ENCODE results near the gene PDE9A.

The PDE9A gene

GRCh38 chr21:42745511-42746239, 92.3 kb downstream of the PDE9A start:
- Histone ChIP-seq H3K36me3 (replicated peaks; ENCODE audit: insufficient read depth, low read length) (no peaks in the 10 kb centered on the region), H4K20me1 (ENCODE audit: insufficient read depth, low read length) (no peaks in the 10 kb centered on the region), H3K4me3 (ENCODE audit: low read length) (no peak overlapping the region), H3K4me2 (ENCODE audit: low read depth, low read length) (no peak overlapping the region), H3K27ac (ENCODE audit: low read length) (no peak overlapping the region), H3K27me3 (replicated peaks; ENCODE audit: insufficient read depth, low read length) (peaks cover 100% of the 10 kb centered on the region), H3F3A (ENCODE audit: insufficient read depth, low read length) (no peaks in the 10 kb centered on the region), H3K9ac (ENCODE audit: low read length) (no peak overlapping the region), H3K9me3 (replicated peaks; ENCODE audit: insufficient read depth, low read length) (no peaks in the 10 kb centered on the region), H3K4me1 (ENCODE audit: low read length) (no peaks in the 10 kb centered on the region), H3K9me2 (replicated peaks; ENCODE audit: insufficient read depth, low read length) (no peaks in the 10 kb centered on the region), H3K79me2 (ENCODE audit: low read length) (no peaks in the 10 kb centered on the region), H2AFZ (ENCODE audit: low read length) (no peak overlapping the region)
- no peak for DNase-seq
- TF ChIP-seq EZH2 (optimal IDR thresholded peaks at IDR 0.05; ENCODE audit: low read depth, low read length) (peak; percentile 50), CTCF (IDR thresholded peaks at IDR 0.05; ENCODE audit: low read length) (no peak), EZH2phosphoT487 (IDR thresholded peaks at IDR 0.05; ENCODE audit: low read length) (no peak)

- H3K9me3 ChIP-seq (replicated peaks; ENCODE audit: insufficient read depth, low read length) = no peaks in the 10 kb centered on the region
- no peak overlapping the region for H3K9ac ChIP-seq (ENCODE audit: low read length)
- H4K20me1 ChIP-seq (ENCODE audit: insufficient read depth, low read length) = no peaks in the 10 kb centered on the region
- H3K4me2 ChIP-seq (ENCODE audit: low read depth, low read length) = no peak overlapping the region
- H3F3A ChIP-seq (ENCODE audit: insufficient read depth, low read length) = no peaks in the 10 kb centered on the region
- TF ChIP-seq EZH2 (optimal IDR thresholded peaks at IDR 0.05; ENCODE audit: low read depth, low read length) = no peak
- TF ChIP-seq EZH2phosphoT487 (IDR thresholded peaks at IDR 0.05; ENCODE audit: low read length) = no peak
- no peak for TF ChIP-seq CTCF (IDR thresholded peaks at IDR 0.05; ENCODE audit: low read length)
- H3K79me2 ChIP-seq (ENCODE audit: low read length) = no peaks in the 10 kb centered on the region
- no peaks in the 10 kb centered on the region for H3K36me3 ChIP-seq (replicated peaks; ENCODE audit: insufficient read depth, low read length)
- DNase-seq = no peak
- H3K9me2 ChIP-seq (replicated peaks; ENCODE audit: insufficient read depth, low read length) = no peaks in the 10 kb centered on the region
- no peak overlapping the region for H3K27ac ChIP-seq (ENCODE audit: low read length)
- peaks cover 100% of the 10 kb centered on the region for H3K27me3 ChIP-seq (replicated peaks; ENCODE audit: insufficient read depth, low read length)
- H3K4me1 ChIP-seq (ENCODE audit: low read length) = no peaks in the 10 kb centered on the region
- H3K4me3 ChIP-seq (ENCODE audit: low read length) = no peak overlapping the region
- H2AFZ ChIP-seq (ENCODE audit: low read length) = no peak overlapping the region
Measured at GRCh38 chr21:42746240-42746592, 92.8 kb downstream of the PDE9A start.

GRCh38 chr21:42746593-42747275, 93.3 kb downstream of the PDE9A start:
- peak overlapping the region; percentile 6; the same call in 1 of the 2 replicates for H3K4me2 ChIP-seq (ENCODE audit: low read depth, low read length)
- no peak; the same call in 1 of the 2 replicates for TF ChIP-seq EZH2phosphoT487 (IDR thresholded peaks at IDR 0.05; ENCODE audit: low read length)
- no peak for TF ChIP-seq EZH2 (optimal IDR thresholded peaks at IDR 0.05; ENCODE audit: low read depth, low read length)
- no peak for TF ChIP-seq CTCF (IDR thresholded peaks at IDR 0.05; ENCODE audit: low read length)
- H4K20me1 ChIP-seq (ENCODE audit: insufficient read depth, low read length) = no peaks in the 10 kb centered on the region
- H3K4me1 ChIP-seq (ENCODE audit: low read length) = no peaks in the 10 kb centered on the region
- H3F3A ChIP-seq (ENCODE audit: insufficient read depth, low read length) = no peaks in the 10 kb centered on the region
- H3K9me3 ChIP-seq (replicated peaks; ENCODE audit: insufficient read depth, low read length) = no peaks in the 10 kb centered on the region
- H3K79me2 ChIP-seq (ENCODE audit: low read length) = no peaks in the 10 kb centered on the region
- H3K27me3 ChIP-seq (replicated peaks; ENCODE audit: insufficient read depth, low read length) = peaks cover 100% of the 10 kb centered on the region
- no peak overlapping the region for H3K27ac ChIP-seq (ENCODE audit: low read length)
- no peaks in the 10 kb centered on the region for H3K36me3 ChIP-seq (replicated peaks; ENCODE audit: insufficient read depth, low read length)
- H3K9me2 ChIP-seq (replicated peaks; ENCODE audit: insufficient read depth, low read length) = no peaks in the 10 kb centered on the region
- H3K4me3 ChIP-seq (ENCODE audit: low read length) = no peak overlapping the region
- no peak overlapping the region for H3K9ac ChIP-seq (ENCODE audit: low read length)
- DNase-seq = no peak
- H2AFZ ChIP-seq (ENCODE audit: low read length) = no peak overlapping the region
